GM19324 (cell line): ENCODE results near the gene CD48.

ENCODE experiments used
- ATAC-seq: cut with Tn5 transposase; IDR thresholded peaks from one replicate; pipeline ENCODE4 v1.9.1; 2021; ENCODE audit warnings: mild to moderate bottlenecking, moderate library complexity; ENCODE audit not compliant: unreplicated experiment, low FRiP score

CD48 gene

GRCh38 chr1:160711602-160712311 lies at the start of gene CD48:
CD48 (minus strand) TSS chr1:160711822; CDS start chr1:160711763, 59 bp downstream.
- no peak for ATAC-seq

- no peak for ATAC-seq
These were observed 49.4 kb upstream of the CD48 start for GRCh38 chr1:160761046-160761445.

- ATAC-seq, result no peak
These were observed 48.1 kb upstream of the CD48 start for GRCh38 chr1:160759740-160760139.

- no peak for ATAC-seq
These were observed 46.9 kb upstream of the CD48 start for GRCh38 chr1:160758521-160758920.

- ATAC-seq, result peak; percentile 32
These were observed 45.2 kb upstream of the CD48 start for GRCh38 chr1:160756849-160757201.

- peak; percentile 52 for ATAC-seq
These were observed 44.6 kb upstream of the CD48 start for GRCh38 chr1:160755911-160756848.

- no peak for ATAC-seq
These were observed 43.8 kb upstream of the CD48 start for GRCh38 chr1:160755461-160755860.

GRCh38 chr1:160753594-160753993 lies 42.0 kb upstream of the CD48 start:
- ATAC-seq, result no peak

- ATAC-seq, result no peak
These were observed 41.3 kb upstream of the CD48 start for GRCh38 chr1:160752924-160753323.

GRCh38 chr1:160752406-160752805 lies 40.8 kb upstream of the CD48 start:
- ATAC-seq, result no peak

- no peak for ATAC-seq
These were observed 39.0 kb upstream of the CD48 start for GRCh38 chr1:160750608-160751007.

- no peak for ATAC-seq
These were observed 37.3 kb upstream of the CD48 start for GRCh38 chr1:160748878-160749269.

- ATAC-seq, result no peak
These were observed 36.7 kb upstream of the CD48 start for GRCh38 chr1:160748181-160748877.

- ATAC-seq, result no peak
These were observed 36.1 kb upstream of the CD48 start for GRCh38 chr1:160747717-160748116.

- ATAC-seq, result no peak
These were observed 35.3 kb upstream of the CD48 start for GRCh38 chr1:160746836-160747500.

- ATAC-seq, result no peak
These were observed 33.9 kb upstream of the CD48 start for GRCh38 chr1:160745551-160745950.

GRCh38 chr1:160744852-160745520 lies 33.4 kb upstream of the CD48 start:
- no peak for ATAC-seq

GRCh38 chr1:160744199-160744851 lies 32.7 kb upstream of the CD48 start:
- no peak for ATAC-seq

GRCh38 chr1:160743266-160743665 lies 31.6 kb upstream of the CD48 start:
- no peak for ATAC-seq
